ENCODE results near the gene PPP4R3B. TPM values are rescaled to one million over a fixed set of nuclear protein-coding genes. Genes with fewer than 3 reads are reported as not detected.
"Not testable (repeated sequence)": the region's sequence is repeated elsewhere in the genome, so short reads cannot be mapped to it uniquely, and the experiment has no call there.

PPP4R3B gene
- total RNA-seq, 2 experiments from 2014 or later = 42.3 to 68.4 TPM

DNA sequence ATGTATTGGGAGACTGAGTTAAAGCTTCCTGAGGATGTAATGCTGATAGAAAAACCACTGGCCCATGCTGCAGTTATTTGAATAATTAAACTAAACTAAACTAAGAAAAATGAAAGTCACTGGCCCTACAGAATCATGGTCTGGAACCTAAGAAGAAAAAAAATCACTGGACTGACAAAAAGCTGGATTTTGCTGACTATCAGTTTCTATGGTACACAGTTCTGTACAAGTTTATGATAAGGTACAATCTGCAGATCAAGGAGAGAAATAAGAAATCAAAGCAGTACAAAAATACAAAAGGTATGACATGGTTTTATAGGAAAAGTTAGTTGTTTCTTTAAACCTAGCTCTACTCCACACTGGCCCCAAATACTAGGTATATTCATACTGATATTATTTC lies 15.6 kb downstream of the PPP4R3B start:
- no TSS peak for BruUV-seq (replicated peaks)
- H3K4me1 ChIP-seq (ENCODE audit: insufficient read depth, low read length, poor library complexity, severe bottlenecking) = no peaks in the 10 kb centered on the region
- no peak overlapping the region for H3K4me2 ChIP-seq (ENCODE audit: low read length)
- H3K4me3 ChIP-seq (ENCODE audit: low read depth, low read length, poor library complexity, severe bottlenecking) = no peak overlapping the region
- no peak overlapping the region for H3K27ac ChIP-seq (ENCODE audit: low read depth, low read length, poor library complexity, severe bottlenecking)
- ChIA-PET POLR2A (interaction anchor here (0.9 to 1.4 kb wide), 2 partner anchors 16 to 45 kb away, joined by 3 read pairs; no protein-coding TSS in a partner anchor), CTCF (ENCODE audit: unreplicated experiment) (no interaction called here)
- H3K36me3 ChIP-seq (ENCODE audit: insufficient read depth, low read length) = peaks cover 65% of the 10 kb centered on the region
- no peak for TF ChIP-seq EZH2phosphoT487 (IDR thresholded peaks at IDR 0.05; ENCODE audit: borderline replicate concordance, low read depth, low read length)
- TF ChIP-seq, protein P1, sequence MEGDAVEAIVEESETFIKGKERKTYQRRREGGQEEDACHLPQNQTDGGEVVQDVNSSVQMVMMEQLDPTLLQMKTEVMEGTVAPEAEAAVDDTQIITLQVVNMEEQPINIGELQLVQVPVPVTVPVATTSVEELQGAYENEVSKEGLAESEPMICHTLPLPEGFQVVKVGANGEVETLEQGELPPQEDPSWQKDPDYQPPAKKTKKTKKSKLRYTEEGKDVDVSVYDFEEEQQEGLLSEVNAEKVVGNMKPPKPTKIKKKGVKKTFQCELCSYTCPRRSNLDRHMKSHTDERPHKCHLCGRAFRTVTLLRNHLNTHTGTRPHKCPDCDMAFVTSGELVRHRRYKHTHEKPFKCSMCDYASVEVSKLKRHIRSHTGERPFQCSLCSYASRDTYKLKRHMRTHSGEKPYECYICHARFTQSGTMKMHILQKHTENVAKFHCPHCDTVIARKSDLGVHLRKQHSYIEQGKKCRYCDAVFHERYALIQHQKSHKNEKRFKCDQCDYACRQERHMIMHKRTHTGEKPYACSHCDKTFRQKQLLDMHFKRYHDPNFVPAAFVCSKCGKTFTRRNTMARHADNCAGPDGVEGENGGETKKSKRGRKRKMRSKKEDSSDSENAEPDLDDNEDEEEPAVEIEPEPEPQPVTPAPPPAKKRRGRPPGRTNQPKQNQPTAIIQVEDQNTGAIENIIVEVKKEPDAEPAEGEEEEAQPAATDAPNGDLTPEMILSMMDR (conservative IDR thresholded peaks at IDR 0.05; ENCODE audit: low read length) = no peak
- no peaks in the 10 kb centered on the region for H4K20me1 ChIP-seq (ENCODE audit: insufficient read depth, low read length)
- intact Hi-C loops (cut with micrococcal nuclease; ENCODE audit: unreplicated experiment) = no loop called here
- H3K79me2 ChIP-seq (ENCODE audit: insufficient read depth, low read depth, low read length) = peaks cover 36% of the 10 kb centered on the region
- no peak for DNase-seq (ENCODE audit: low spot score)
- no peaks in the 10 kb centered on the region for H3K9me3 ChIP-seq (ENCODE audit: low read length)
- H2AFZ ChIP-seq (ENCODE audit: low read length) = no peak overlapping the region
- H3K9me2 ChIP-seq (ENCODE audit: insufficient read depth, low read length) = no peaks in the 10 kb centered on the region

GRCh38 chr2:55598056-55598795 lies 19.2 kb downstream of the PPP4R3B start:
- BruUV-seq (replicated peaks) = TSS peak; percentile 53
- ChIA-PET CTCF (ENCODE audit: unreplicated experiment) (no interaction called here), POLR2A (interaction anchor here (0.6 kb wide), 1 partner anchor 106 kb away, joined by 3 read pairs; no protein-coding TSS in a partner anchor)
- TF ChIP-seq, protein P1 (conservative IDR thresholded peaks at IDR 0.05; ENCODE audit: low read length) = no peak
- TF ChIP-seq EZH2phosphoT487 (IDR thresholded peaks at IDR 0.05; ENCODE audit: borderline replicate concordance, low read depth, low read length) = no peak
- no peak overlapping the region for H3K4me3 ChIP-seq (ENCODE audit: low read depth, low read length, poor library complexity, severe bottlenecking)
- H4K20me1 ChIP-seq (ENCODE audit: insufficient read depth, low read length) = 0 out of 2 replicates have a peak, but pooled peaks cover 2% of the 10 kb centered on the region
- H2AFZ ChIP-seq (ENCODE audit: low read length) = no peak overlapping the region
- H3K27ac ChIP-seq (ENCODE audit: low read depth, low read length, poor library complexity, severe bottlenecking) = no peak overlapping the region
- H3K4me1 ChIP-seq (ENCODE audit: insufficient read depth, low read length, poor library complexity, severe bottlenecking) = no peaks in the 10 kb centered on the region
- H3K9me3 ChIP-seq (ENCODE audit: low read length) = no peaks in the 10 kb centered on the region
- DNase-seq (ENCODE audit: low spot score) = no peak
- H3K36me3 ChIP-seq (ENCODE audit: insufficient read depth, low read length) = peaks cover 83% of the 10 kb centered on the region
- intact Hi-C loops (cut with micrococcal nuclease; ENCODE audit: unreplicated experiment) = no loop called here
- H3K4me2 ChIP-seq (ENCODE audit: low read length) = no peak overlapping the region
- peaks cover 24% of the 10 kb centered on the region for H3K79me2 ChIP-seq (ENCODE audit: insufficient read depth, low read depth, low read length)
- H3K9me2 ChIP-seq (ENCODE audit: insufficient read depth, low read length) = no peaks in the 10 kb centered on the region

DNA sequence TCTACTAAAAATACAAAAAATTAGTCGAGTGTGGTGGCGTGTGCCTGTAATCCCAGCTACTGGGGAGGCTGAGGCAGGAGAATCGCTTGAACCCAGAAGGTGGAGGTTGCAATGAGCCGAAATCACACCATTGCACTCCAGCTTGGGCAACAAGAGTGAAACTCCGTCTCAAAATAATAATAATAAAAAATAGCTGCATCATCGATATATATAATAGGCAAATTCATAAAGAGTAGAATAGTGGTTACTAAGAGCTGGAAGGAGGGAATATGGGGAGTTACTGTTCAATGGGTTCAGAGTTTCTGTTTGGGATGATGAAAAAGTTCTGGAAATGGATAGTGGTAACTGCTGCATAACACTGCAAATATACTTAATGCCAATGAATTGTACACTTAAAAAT lies 20.6 kb downstream of the PPP4R3B start:
- H3K4me1 ChIP-seq (ENCODE audit: insufficient read depth, low read length, poor library complexity, severe bottlenecking); H3K9me3 ChIP-seq (ENCODE audit: low read length); DNase-seq (ENCODE audit: low spot score); H3K4me2 ChIP-seq (ENCODE audit: low read length); H4K20me1 ChIP-seq (ENCODE audit: insufficient read depth, low read length); H3K27ac ChIP-seq (ENCODE audit: low read depth, low read length, poor library complexity, severe bottlenecking); H3K9me2 ChIP-seq (ENCODE audit: insufficient read depth, low read length); H3K4me3 ChIP-seq (ENCODE audit: low read depth, low read length, poor library complexity, severe bottlenecking); intact Hi-C loops (cut with micrococcal nuclease; ENCODE audit: unreplicated experiment); CTCF ChIA-PET (ENCODE audit: unreplicated experiment); BruUV-seq (replicated peaks); H2AFZ ChIP-seq (ENCODE audit: low read length): not testable (repeated sequence)
- peaks cover 77% of the 10 kb centered on the region for H3K36me3 ChIP-seq (ENCODE audit: insufficient read depth, low read length)
- POLR2A ChIA-PET = interaction anchor here (0.5 to 0.7 kb wide), 2 partner anchors 244 to 1019 kb away, joined by 3 to 5 read pairs; no protein-coding TSS in a partner anchor
- peaks cover 36% of the 10 kb centered on the region for H3K79me2 ChIP-seq (ENCODE audit: insufficient read depth, low read depth, low read length)

Measured in OCI-LY7 (cell line).